ENCODE measurements around the gene ARHGAP42. TPM values are rescaled to one million over a fixed set of nuclear protein-coding genes. Genes with fewer than 3 reads are reported as not detected.
A peak's percentile ranks its signal among the peaks of the same experiment; 100 is the strongest.

ARHGAP42 gene
- total and polyA plus RNA-seq, 2 experiments from 2014 or later, result 64.8 to 135 TPM

DNA sequence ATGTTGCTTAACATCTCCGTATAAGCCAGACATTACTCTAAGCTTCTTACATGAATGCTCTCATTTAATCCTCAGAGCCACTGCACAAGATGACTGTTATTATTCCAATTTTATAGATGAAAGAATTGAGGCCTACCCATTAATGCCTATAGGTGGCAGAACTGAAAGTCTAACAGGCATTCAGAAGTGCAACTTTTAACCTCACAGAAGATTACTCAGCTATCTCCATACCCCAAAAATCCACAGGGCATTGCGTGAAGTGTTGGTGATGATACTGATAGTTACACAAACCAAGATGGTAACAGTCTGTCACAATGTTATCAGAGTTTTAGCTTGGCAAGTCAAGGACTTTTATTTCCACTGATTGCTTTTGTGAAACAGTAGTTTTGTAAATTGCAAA lies 130.5 kb downstream of the ARHGAP42 start:
- Histone ChIP-seq H3K4me1 (ENCODE audit: low read depth) (peaks cover 35% of the 10 kb centered on the region), H3K4me3 (no peak overlapping the region), H3K36me3 (no peaks in the 10 kb centered on the region), H3K9me3 (ENCODE audit: low read depth) (no peaks in the 10 kb centered on the region), H3K27ac (peak overlapping the region; percentile 47), H3K27me3 (no peaks in the 10 kb centered on the region)
- TF ChIP-seq, protein P1, sequence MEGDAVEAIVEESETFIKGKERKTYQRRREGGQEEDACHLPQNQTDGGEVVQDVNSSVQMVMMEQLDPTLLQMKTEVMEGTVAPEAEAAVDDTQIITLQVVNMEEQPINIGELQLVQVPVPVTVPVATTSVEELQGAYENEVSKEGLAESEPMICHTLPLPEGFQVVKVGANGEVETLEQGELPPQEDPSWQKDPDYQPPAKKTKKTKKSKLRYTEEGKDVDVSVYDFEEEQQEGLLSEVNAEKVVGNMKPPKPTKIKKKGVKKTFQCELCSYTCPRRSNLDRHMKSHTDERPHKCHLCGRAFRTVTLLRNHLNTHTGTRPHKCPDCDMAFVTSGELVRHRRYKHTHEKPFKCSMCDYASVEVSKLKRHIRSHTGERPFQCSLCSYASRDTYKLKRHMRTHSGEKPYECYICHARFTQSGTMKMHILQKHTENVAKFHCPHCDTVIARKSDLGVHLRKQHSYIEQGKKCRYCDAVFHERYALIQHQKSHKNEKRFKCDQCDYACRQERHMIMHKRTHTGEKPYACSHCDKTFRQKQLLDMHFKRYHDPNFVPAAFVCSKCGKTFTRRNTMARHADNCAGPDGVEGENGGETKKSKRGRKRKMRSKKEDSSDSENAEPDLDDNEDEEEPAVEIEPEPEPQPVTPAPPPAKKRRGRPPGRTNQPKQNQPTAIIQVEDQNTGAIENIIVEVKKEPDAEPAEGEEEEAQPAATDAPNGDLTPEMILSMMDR (IDR thresholded peaks at IDR 0.05; ENCODE audit: low read depth, low read length), result no peak
- DNase-seq (ENCODE audit: low read depth in 1 of 2, low spot score in 1 of 2), result no peak

DNA sequence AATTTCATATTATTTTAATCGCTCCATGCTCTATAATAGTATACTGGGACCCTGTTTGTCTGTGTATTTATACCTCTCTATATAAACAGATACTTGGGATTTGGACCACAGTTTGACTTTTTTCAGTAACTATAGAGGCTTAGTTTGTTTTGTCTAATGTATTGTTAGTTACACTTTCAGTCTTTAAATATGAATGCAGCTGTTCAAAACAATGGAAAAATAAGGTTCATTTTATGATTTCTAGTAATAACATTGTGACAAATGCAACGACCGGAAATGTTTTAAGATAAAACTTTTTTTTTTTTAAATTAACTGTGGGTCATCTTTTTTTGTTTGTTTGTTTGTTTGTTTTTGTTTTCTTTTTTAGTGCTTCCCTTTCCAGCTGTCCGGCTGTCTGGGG lies 133.5 kb downstream of the ARHGAP42 start:
- TF ChIP-seq, protein P1 (IDR thresholded peaks at IDR 0.05; ENCODE audit: low read depth, low read length), result no peak
- Histone ChIP-seq H3K27ac (no peak overlapping the region), H3K4me1 (ENCODE audit: low read depth) (peaks cover 56% of the 10 kb centered on the region), H3K4me3 (no peak overlapping the region), H3K9me3 (ENCODE audit: low read depth) (no peaks in the 10 kb centered on the region), H3K27me3 (no peaks in the 10 kb centered on the region), H3K36me3 (no peaks in the 10 kb centered on the region)
- DNase-seq (ENCODE audit: low read depth in 1 of 2, low spot score in 1 of 2), result no peak

DNA sequence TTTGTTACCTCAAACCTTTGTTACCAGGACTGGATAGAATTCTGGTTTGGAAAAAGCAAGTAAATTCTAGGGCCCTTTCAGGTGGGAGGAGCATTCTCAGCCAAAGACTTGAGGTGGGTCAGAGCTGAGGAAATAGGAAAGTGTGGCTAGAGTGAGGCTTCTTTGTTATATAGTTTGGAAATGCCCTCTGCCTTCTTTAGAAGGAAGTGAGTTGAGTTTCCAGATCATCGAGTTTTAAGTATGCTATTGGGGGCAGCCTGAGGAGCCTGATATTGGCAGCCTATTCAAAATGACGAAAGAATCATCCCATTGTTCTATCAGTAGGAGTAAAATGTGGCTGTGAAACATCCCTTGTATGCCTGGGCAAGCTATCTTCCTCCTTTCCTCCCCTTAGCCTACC lies 134.1 kb downstream of the ARHGAP42 start:
- Histone ChIP-seq H3K9me3 (ENCODE audit: low read depth) (no peaks in the 10 kb centered on the region), H3K27ac (no peak overlapping the region), H3K36me3 (no peaks in the 10 kb centered on the region), H3K27me3 (no peaks in the 10 kb centered on the region), H3K4me1 (ENCODE audit: low read depth) (peaks cover 61% of the 10 kb centered on the region), H3K4me3 (no peak overlapping the region)
- DNase-seq (ENCODE audit: low read depth in 1 of 2, low spot score in 1 of 2), result peak in 1 of 2 donors; percentile 57
- TF ChIP-seq, protein P1 (IDR thresholded peaks at IDR 0.05; ENCODE audit: low read depth, low read length), result no peak

DNA sequence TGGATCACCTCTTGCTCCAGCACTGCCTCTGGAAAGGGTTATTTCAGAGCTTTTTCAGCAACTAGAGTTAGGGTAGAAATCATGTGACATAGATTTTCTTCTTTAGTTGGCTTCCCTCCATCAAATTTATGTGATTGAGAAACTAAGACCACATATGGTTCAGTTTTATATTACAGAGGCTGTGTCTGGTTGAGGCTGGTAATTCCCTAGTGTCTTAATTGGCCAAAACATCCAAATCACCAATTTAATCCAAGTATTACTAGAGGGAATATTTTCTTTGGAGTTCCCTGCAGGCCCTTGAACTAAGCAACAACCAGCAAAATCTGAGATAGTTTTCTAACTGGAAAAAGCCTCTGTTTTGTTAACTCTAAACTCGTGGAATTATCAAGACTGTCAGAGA lies 136.3 kb downstream of the ARHGAP42 start:
- Histone ChIP-seq H3K36me3 (no peaks in the 10 kb centered on the region), H3K27me3 (no peaks in the 10 kb centered on the region), H3K4me3 (no peak overlapping the region), H3K27ac (peak overlapping the region; percentile 53), H3K4me1 (ENCODE audit: low read depth) (peaks cover 59% of the 10 kb centered on the region), H3K9me3 (ENCODE audit: low read depth) (no peaks in the 10 kb centered on the region)
- TF ChIP-seq, protein P1 (IDR thresholded peaks at IDR 0.05; ENCODE audit: low read depth, low read length), result no peak
- peak in 1 of 2 donors; percentile 74 for DNase-seq (ENCODE audit: low read depth in 1 of 2, low spot score in 1 of 2)

DNA sequence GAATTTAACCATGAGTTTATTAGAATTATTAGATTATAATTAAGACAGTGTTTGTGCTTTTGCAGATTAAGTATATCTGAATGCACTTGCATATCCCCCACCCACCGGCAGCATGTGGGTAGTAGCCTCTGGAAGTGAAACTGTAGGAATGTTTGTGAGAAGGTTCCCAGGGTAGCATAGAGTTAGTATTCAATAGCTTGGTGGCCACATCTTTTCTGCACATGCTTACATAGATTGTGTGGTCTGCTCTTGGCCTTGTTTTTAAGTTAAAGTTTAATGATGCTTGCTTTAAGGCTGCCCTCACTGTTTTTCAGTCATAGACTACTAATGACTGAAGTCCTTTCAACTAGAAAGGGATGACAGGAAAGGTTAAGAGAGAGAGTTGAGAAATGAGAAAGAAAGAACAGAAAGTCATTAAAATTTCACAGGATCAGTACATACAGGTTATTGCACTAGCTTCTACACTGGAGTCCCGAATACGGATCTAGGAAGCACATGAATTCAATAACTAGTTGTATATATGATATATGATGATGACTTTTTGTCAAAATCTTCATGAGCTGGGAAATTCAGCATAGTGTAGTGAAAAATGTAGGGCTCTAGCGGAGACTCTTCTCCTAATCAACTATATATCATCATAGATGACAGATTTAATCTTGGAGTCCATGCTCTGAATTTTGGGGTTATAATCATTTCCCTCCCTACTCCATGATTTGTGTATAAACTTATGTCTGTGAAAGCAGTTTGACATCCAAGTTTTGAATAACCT lies 137.1 kb downstream of the ARHGAP42 start:
- Histone ChIP-seq H3K27ac (no peak overlapping the region), H3K36me3 (no peaks in the 10 kb centered on the region), H3K27me3 (no peaks in the 10 kb centered on the region), H3K9me3 (ENCODE audit: low read depth) (no peaks in the 10 kb centered on the region), H3K4me3 (no peak overlapping the region), H3K4me1 (ENCODE audit: low read depth) (peaks cover 61% of the 10 kb centered on the region)
- TF ChIP-seq, protein P1 (IDR thresholded peaks at IDR 0.05; ENCODE audit: low read depth, low read length), result no peak
- DNase-seq (ENCODE audit: low read depth in 1 of 2, low spot score in 1 of 2), result peak; percentile 15 to 23
